Fibroblast of lung (primary cell): ENCODE results near the gene PSMD2. TPM values are rescaled to one million over a fixed set of nuclear protein-coding genes. Genes with fewer than 3 reads are reported as not detected.

Experiments
- DNase-seq, 2 donors: peaks; one replicate each; pipeline versions ENCODE4 v3.0.0 to v3.0.0-alpha.2; 2010; ENCODE audit warnings: low read depth in 2 of 2
- H2AFZ ChIP-seq: 2 replicates; pipeline ENCODE4 v1.5.1; 2012; ENCODE audit warnings: low read length, control low read depth, inconsistent platforms
- H3K27ac ChIP-seq: 2 replicates; pipeline ENCODE4 v1.5.1; 2011; ENCODE audit warnings: low read length, control low read depth; ENCODE audit not compliant: insufficient read depth
- H3K27me3 ChIP-seq: 2 replicates; pipeline ENCODE4 v1.5.1; 2011; ENCODE audit warnings: mild to moderate bottlenecking, low read length; ENCODE audit not compliant: control insufficient read depth, insufficient read depth
- H3K36me3 ChIP-seq: 2 replicates; pipeline ENCODE4 v1.5.1; 2011; ENCODE audit warnings: low read length; ENCODE audit not compliant: control insufficient read depth, insufficient read depth
- H3K4me1 ChIP-seq: 2 replicates; pipeline ENCODE4 v1.5.1; 2011; ENCODE audit warnings: low read length; ENCODE audit not compliant: control insufficient read depth, insufficient read depth; ENCODE audit errors: extremely low read depth
- H3K4me2 ChIP-seq: 2 replicates; pipeline ENCODE4 v1.5.1; 2011; ENCODE audit warnings: low read length, control low read depth; ENCODE audit not compliant: insufficient read depth; ENCODE audit errors: extremely low read depth
- H3K4me3 ChIP-seq, 4 experiments: fragments of 200-600 bp in 1 of 4; sonication (generic) in 1 of 4; replicated peaks in 1 of 4; 2 replicates each; pipeline ENCODE4 v1.5.1; 2011 to 2016; ENCODE audit warnings: low read length in 4 of 4, low read depth in 3 of 4, mild to moderate bottlenecking in 3 of 4, control low read depth in 2 of 4, inconsistent platforms in 1 of 4, mixed read lengths in 1 of 4; ENCODE audit not compliant: insufficient read depth in 1 of 4; ENCODE audit errors: control extremely low read depth in 1 of 4
- H3K79me2 ChIP-seq: 2 replicates; pipeline ENCODE4 v1.5.1; 2012; ENCODE audit warnings: mild to moderate bottlenecking, low read length, inconsistent platforms; ENCODE audit not compliant: control insufficient read depth, insufficient read depth
- H3K9ac ChIP-seq: 2 replicates; pipeline ENCODE4 v1.5.1; 2011; ENCODE audit warnings: mild to moderate bottlenecking, low read length, control low read depth; ENCODE audit not compliant: insufficient read depth
- H3K9me3 ChIP-seq: 2 replicates; pipeline ENCODE4 v1.5.1; 2012; ENCODE audit warnings: low read depth, low read length; ENCODE audit not compliant: control insufficient read depth, insufficient read depth
- H4K20me1 ChIP-seq: 2 replicates; pipeline ENCODE4 v1.5.1; 2011; ENCODE audit warnings: low read length; ENCODE audit not compliant: control insufficient read depth, insufficient read depth; ENCODE audit errors: extremely low read depth
- EZH2 ChIP-seq: IDR thresholded peaks from 2 replicates; pipeline ENCODE4 v1.5.1; 2012; ENCODE audit warnings: low read length, control low read depth, mild to moderate bottlenecking; ENCODE audit errors: missing control alignments
- polyA plus RNA-seq, 2 donors: library from polyadenylated mRNA; depleted of rRNA in 1 of 2; stranded (reverse) in 1 of 2; unstranded in 1 of 2; fragments of >200 nt; gene quantifications; 2 replicates each; pipeline ENCODE4 v1.2.1, GENCODE V29; 2011 to 2012; ENCODE audit warnings: missing spikeins in 1 of 2
- total RNA-seq: library from RNA; depleted of rRNA; stranded (reverse); fragments of >200 nt; gene quantifications from 2 replicates; pipeline ENCODE4 v1.2.1, GENCODE V29; 2014
- TF ChIP-seq, protein P1 (sequence below), 2 donors: IDR thresholded peaks in 1 of 2; conservative IDR thresholded peaks in 1 of 2; 1 replicate in 1 of 2; 2 replicates in 1 of 2; pipeline ENCODE4 v1.5.1; 2011 to 2012; ENCODE audit warnings: low read length in 2 of 2, control low read depth in 1 of 2, inconsistent platforms in 1 of 2, low read depth in 1 of 2, mild to moderate bottlenecking in 1 of 2

The PSMD2 gene
- total and polyA plus RNA-seq, 2 donors (not counting 1 experiment from before 2014, with no cell fraction given): 188 to 429 TPM

- Histone ChIP-seq H3K9me3 (no peaks in the 10 kb centered on the region), H3K27ac (no peak overlapping the region), H4K20me1 (no peaks in the 10 kb centered on the region), H3K36me3 (peaks cover 2% of the 10 kb centered on the region), H2AFZ (no peak overlapping the region), H3K9ac (no peak overlapping the region), H3K4me3 (no peak overlapping the region), H3K79me2 (no peaks in the 10 kb centered on the region), H3K4me1 (peaks cover 3% of the 10 kb centered on the region), H3K27me3 (no peaks in the 10 kb centered on the region), H3K4me2 (no peak overlapping the region)
- peak; percentile 49 to 62 for DNase-seq
- TF ChIP-seq EZH2: no peak
- TF ChIP-seq, protein P1, sequence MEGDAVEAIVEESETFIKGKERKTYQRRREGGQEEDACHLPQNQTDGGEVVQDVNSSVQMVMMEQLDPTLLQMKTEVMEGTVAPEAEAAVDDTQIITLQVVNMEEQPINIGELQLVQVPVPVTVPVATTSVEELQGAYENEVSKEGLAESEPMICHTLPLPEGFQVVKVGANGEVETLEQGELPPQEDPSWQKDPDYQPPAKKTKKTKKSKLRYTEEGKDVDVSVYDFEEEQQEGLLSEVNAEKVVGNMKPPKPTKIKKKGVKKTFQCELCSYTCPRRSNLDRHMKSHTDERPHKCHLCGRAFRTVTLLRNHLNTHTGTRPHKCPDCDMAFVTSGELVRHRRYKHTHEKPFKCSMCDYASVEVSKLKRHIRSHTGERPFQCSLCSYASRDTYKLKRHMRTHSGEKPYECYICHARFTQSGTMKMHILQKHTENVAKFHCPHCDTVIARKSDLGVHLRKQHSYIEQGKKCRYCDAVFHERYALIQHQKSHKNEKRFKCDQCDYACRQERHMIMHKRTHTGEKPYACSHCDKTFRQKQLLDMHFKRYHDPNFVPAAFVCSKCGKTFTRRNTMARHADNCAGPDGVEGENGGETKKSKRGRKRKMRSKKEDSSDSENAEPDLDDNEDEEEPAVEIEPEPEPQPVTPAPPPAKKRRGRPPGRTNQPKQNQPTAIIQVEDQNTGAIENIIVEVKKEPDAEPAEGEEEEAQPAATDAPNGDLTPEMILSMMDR (conservative IDR thresholded peaks at IDR 0.05 in 1 of 2, IDR thresholded peaks at IDR 0.05 in 1 of 2; ENCODE audit: low read depth in 1 of 2, low read length in 2 of 2): peak; percentile 24 to 54
Measured at GRCh38 chr3:184345317-184346144, 46.5 kb downstream of the PSMD2 start.

- Histone ChIP-seq H3K27ac (no peak overlapping the region), H3K79me2 (no peaks in the 10 kb centered on the region), H3K9ac (no peak overlapping the region), H3K27me3 (no peaks in the 10 kb centered on the region), H3K36me3 (peaks cover 4% of the 10 kb centered on the region), H3K9me3 (no peaks in the 10 kb centered on the region), H4K20me1 (no peaks in the 10 kb centered on the region), H2AFZ (no peak overlapping the region), H3K4me2 (no peak overlapping the region), H3K4me3 (no peak overlapping the region), H3K4me1 (peaks cover 2% of the 10 kb centered on the region)
- DNase-seq: no peak
- no peak for TF ChIP-seq EZH2
- TF ChIP-seq, protein P1 (conservative IDR thresholded peaks at IDR 0.05 in 1 of 2, IDR thresholded peaks at IDR 0.05 in 1 of 2; ENCODE audit: low read depth in 1 of 2, low read length in 2 of 2): no peak
Measured at GRCh38 chr3:184346480-184347190, 47.6 kb downstream of the PSMD2 start.

GRCh38 chr3:184347321-184348056 is 48.4 kb downstream of the PSMD2 start:
- Histone ChIP-seq H3K27me3 (no peaks in the 10 kb centered on the region), H2AFZ (no peak overlapping the region), H3K4me2 (no peak overlapping the region), H3K36me3 (peaks cover 6% of the 10 kb centered on the region), H3K9ac (no peak overlapping the region), H3K79me2 (no peaks in the 10 kb centered on the region), H3K27ac (no peak overlapping the region), H3K9me3 (no peaks in the 10 kb centered on the region), H3K4me3 (no peak overlapping the region), H4K20me1 (no peaks in the 10 kb centered on the region), H3K4me1 (peaks cover 2% of the 10 kb centered on the region)
- no peak for TF ChIP-seq EZH2
- TF ChIP-seq, protein P1 (conservative IDR thresholded peaks at IDR 0.05 in 1 of 2, IDR thresholded peaks at IDR 0.05 in 1 of 2; ENCODE audit: low read depth in 1 of 2, low read length in 2 of 2): no peak
- peak; percentile 42 to 54 for DNase-seq
